EL (cell line): ENCODE data around the gene ALDH1L1.

Experiments
- DNase-seq: peaks from one replicate; pipeline ENCODE4 v3.0.0-alpha.2; 2016

The ALDH1L1 gene

GRCh38 chr3:126117786-126118185, 62.6 kb downstream of the ALDH1L1 start:
- DNase-seq: no peak

GRCh38 chr3:126117212-126117611, 63.2 kb downstream of the ALDH1L1 start:
- no peak for DNase-seq

DNA sequence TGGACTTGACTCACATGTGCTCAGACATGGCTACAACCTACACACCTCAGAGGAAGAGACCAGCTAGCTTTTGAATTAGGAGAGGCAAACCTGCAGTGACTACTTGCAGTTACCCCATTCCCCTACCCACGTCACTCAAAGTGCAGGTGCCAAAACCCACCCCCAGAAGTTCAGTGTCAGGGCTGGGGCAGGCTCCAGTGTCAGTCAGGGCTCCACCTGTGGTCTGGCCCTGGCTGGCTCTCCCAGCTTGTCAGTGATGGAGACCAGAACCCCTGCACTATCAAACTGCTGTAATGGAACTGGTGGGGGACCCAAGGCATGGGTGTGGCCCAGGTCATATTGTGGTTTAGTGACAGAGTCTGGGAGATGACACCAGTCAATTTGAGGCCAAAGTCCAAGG, 63.9 kb downstream of the ALDH1L1 start:
- no peak for DNase-seq

GRCh38 chr3:126114443-126115386, 65.7 kb downstream of the ALDH1L1 start:
- no peak for DNase-seq

DNA sequence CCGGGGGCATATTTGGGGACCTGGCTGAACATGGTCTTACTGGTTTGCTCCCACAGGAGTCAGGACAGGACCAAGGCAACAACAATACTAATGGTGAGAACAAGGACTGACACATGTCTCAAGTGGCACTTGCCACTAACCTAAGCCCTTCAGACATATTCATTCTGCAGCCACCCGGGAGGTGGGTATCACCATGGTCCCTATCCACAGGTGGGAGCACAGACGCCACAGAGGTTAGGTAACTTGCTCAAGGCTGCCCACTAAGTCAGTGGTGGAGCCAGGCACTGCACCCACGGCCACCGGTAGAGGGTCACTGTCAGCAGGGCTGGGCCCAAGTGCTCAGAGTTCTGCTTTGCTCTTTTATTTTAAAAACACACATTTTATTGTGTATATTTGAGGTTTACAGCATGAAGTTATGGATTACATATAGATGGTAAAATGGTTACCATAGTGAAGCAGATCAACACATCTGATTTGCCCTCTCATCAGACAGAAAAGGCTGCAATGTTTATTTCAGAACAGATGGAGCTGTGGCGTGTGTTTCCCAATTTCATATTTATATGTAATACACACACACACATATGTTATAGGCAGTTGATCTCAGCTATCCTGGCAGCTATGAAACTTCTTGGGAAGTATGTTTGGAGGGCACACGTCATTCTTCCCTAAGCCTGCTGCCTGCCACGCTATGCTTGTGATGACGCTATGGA, 66.5 kb downstream of the ALDH1L1 start:
- no peak for DNase-seq

- no peak for DNase-seq
Observed at GRCh38 chr3:126113238-126113555, 67.2 kb downstream of the ALDH1L1 start.

DNA sequence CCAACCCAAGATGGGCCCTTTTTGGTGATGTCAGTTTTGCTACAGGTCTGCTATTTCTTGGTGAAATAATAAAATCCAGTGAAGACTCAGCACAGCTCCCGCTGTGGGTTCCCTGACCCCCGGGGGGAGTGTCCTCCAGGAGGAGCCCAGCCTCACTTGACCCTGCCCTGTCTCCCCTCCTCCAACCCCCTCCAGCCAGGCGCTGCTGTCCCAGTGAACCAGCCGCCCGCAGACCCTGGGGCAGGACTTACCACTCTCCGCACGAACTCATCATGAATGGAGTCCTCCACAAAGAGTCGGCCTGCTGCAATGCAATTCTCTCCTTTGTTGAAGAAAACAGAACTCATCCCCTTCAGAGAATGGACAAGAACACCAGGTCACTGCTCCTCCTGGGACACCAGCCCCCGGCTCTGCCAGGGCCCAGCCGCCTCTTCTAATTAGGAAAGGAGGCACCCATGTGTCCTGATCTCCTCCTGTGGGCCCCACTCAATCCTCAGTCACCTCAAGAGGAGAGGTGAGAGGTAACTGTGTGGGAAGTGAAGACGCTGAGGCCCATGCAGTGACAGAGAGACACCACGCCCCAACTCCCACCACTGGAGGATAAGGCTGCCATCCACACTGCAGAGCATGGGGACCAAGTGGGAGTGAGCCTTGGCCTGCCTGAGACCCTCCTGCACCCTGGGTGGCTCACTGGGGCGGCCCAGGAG, 67.7 kb downstream of the ALDH1L1 start:
- no peak for DNase-seq

DNA sequence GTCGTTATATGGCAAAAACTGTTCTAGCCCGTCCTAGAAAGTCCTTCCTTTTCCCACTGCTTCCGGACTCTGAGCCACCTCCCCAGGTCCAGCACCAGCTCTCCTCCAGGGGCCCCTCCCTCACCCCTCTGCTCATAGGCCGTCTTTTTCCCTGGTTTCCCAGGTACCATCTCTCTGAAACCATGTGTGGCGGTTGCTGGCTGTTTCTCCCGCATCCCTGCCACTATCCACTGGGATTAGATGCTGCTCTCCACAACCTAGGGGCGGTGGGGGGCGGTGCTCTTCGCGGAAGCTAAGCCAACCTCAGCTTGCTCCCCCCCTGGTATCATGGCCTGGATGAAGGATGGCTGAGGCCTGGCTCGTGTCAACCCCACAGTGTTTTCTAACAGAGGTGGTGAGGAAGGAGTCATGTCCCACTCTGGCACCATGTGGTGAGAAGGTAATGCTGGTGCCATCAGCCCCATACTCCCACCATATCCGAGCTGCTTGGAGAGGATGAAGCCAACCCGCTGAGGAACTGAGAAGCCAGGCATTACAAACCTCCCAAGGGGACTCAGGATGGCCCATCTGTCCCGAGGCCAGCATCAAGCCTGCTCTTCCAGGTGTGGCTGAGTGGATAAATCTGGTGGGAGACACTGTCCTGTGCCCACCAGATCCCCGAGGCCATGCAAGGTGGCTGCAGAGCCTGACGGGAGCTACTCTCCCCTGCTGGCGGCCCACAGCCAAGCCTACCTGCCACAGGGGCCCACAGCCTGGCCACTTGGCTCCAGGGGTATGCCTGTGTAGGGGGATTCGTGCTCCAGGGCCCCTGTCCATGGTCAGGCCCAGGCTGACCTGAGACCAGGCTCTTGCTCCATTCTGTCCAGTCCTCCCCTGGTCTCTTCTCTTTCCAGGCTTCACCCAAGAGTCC, 68.6 kb downstream of the ALDH1L1 start:
- DNase-seq: no peak

DNA sequence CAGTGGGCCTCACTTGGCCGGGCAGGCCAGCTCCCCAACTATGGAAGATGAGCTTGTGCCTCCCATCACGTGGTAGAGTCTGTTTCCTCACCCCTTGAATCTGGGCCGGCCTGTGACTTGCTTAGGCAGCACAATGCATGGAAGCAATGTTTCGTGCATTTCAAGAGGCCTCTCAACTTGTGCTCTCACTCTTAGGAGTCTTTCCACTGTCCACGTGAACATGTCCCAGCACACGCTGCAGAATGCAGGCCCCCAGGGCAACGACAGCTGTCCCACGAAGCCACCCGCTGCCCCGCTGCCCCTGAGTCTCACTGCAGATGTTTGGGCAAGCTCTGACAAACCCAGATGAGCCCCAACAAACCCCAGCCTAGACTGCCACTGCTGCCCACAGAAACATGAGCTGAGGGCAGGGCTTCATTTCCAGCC, 69.2 kb downstream of the ALDH1L1 start:
- no peak for DNase-seq

DNA sequence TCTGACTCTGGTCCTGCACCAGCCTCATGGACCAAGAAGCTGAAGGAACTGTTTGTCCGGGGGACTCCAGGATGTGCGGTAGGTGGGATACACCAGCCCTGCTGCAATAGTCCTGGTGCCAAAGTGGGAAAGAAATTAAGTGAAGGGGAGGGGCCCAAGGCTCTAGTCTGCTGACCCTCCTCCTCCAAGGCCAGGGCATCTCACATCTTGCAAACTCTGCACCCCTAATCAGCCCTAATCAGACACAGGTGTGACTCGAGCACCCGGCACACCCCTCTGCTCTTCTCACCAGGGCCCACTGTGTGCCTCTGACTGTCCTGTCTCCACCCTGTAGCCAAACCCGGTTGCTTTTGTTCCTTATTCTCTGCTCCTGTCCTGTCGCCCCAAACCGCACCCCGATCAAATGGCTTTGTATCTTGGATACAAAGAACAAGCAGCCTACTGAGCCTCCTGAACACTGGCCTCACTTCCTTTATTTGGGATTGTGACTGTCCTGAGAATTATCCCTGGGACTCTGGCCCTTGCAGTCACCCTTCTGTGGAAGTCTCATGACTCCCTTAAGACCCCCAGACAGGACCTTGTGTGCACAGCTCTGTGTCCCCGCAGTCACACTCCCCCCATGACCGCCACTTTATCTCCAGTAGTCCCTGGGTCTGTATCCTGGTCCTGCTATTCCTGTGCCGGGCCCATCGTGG, 69.8 kb downstream of the ALDH1L1 start:
- DNase-seq: no peak

GRCh38 chr3:126109880-126110235, 70.5 kb downstream of the ALDH1L1 start:
- DNase-seq: no peak

DNA sequence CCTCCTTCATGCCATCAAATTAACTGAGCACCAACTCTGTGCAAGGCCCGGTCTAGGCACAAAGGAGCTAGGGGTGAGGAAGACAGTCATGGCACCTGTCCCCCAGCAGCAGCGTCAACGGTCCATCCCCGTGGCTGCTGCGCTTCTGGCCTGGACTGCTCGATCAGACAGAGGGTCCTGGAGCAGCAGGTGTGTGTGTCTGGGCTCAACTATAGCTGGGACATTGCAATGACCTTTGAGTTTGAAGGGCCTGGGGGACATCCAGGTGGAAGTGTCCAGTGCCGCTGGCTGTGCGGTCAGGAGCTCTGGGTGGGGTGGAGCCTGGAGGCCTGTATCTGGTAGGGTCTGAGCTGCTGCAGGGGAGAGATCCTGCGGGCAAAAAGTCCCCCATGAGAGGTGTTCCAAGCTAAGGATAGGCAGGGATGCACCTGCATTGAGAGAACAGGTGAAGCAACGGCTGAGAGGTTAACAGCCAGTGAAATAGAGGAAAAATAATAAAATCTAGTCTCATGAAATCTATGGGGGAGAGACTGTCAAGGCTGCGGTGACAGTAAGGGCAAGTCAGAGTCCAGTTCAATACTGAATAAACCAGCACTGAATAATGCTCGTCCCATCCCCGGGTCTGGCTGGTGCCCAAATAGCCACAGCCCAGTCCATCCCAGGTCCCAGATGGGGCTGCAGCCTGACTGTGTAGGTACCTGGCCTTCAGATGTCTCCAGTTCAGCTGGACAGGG, 71.1 kb downstream of the ALDH1L1 start:
- DNase-seq: no peak

GRCh38 chr3:126108676-126109050, 71.7 kb downstream of the ALDH1L1 start:
- DNase-seq: no peak

DNA sequence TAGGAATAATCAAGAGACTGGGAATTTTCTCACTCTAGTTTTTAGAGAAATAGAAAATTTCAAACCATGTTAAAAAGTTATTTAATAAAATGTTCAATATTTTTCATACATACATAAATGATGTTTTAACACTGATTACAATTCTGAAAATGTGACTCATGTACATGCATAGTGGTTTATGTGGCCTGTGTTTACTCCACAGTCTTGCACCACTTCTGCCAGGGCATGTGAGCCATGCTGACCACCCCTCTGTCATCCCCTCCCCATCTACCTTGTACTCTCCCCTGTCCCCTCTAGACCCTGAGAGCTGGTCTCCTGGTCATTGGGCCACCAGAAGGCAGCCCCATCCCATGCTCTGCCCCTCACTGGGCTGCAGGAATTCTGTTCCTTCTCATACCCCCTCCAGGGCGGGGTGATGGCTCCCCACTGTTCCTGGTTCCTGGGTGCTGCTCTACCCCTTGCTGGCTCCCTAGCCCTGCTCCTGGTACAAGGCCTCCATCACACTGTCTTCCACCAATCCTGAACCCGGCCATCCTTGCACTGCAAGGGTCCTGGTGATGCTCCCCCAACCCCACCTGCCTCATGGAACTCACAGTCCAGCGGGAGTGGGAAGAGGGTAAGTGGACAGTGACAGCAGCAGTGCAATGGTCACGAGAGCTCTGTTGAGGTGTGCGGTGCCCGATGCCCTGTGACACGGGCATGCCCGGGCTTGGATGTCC, 72.3 kb downstream of the ALDH1L1 start:
- no peak for DNase-seq

DNA sequence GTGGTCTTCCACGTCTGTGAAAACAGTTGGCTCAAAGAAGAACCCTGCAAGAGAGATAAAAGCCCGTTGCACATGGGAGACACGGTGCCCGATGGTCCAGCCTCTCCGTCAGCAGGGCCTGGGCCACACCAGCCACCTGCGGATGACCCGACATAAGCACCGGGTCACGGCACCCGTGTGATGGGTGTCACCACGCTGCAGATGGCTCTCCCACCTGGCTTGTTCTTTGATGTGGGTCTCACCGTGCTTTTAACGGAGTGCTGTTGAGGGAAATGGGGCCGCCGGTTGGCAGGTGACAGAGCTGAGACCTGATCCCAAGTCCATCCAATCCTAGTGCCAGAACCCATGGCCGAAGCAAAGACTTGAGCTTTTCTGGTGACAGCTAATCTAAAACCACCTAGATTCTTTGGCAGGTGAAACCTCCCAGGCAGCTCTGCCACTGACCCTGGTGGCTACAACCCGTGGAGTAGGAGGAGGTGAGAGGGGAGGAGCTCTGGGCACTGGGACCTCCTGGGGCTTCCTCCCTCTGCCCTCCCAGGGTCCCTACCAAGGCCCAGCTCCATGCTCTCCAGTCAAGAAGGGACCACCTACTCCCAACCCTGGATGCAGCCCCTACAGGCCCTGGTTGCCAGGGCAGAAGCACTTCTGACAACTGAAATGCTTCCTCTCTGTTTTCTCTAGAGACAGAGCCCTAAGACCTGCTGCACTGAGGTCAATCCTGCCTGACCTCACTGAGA, 73.0 kb downstream of the ALDH1L1 start:
- no peak for DNase-seq

- DNase-seq: no peak
Observed at GRCh38 chr3:126106336-126107202, 73.8 kb downstream of the ALDH1L1 start.

GRCh38 chr3:126105691-126106187, 74.6 kb downstream of the ALDH1L1 start:
- DNase-seq: no peak

DNA sequence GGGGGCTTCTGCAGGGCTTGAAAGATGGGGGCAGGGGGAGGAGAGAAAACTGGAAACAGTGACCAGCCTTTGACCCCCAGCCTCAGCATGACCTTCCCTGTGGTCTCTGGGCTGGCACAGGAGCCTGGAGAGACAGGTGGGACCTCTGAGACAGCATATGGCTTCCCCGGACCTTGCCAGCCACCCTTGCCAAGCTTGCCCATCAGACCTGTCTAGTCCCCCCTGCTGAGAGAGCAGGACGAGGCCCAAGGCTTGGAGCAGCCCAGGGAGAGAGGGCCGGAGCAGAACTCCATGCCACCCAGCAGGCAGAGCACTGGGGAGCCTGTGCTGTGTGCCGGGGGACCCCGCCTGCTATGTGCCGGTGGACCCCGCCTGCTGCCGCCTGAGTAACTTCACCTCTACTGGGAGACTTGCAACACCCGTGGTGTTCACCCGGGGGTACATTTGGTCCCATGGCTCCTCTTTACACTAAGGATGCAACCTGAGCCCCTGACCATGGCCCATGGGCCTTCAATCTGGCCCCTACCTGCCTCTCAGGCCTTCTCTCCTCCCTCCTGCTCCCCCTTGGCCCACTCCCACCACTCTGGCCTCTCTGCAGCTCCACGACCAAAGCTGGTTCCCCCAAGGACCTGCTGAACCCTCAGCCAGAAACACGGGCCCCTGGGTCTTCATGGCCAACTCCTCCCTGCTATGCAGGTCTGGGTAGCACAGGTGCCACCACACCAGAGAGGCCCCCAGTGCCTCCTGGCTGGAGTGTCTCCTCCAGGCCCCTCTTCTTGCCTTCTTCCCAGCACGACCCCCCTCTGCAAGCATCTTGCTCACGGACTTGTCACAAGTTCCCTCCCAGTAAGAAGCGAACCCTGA, 75.4 kb downstream of the ALDH1L1 start:
- no peak for DNase-seq
